ENCODE measurements around the gene ZER1. TPM values are rescaled to one million over a fixed set of nuclear protein-coding genes. Genes with fewer than 3 reads are reported as not detected.

Gene ZER1
- total RNA-seq, 4 donors from 2014 or later: 63.6 to 115 (median 105) TPM

GRCh38 chr9:128818839-128819715 lies 47.4 kb upstream of the ZER1 start:
- Histone ChIP-seq H3K4me3 (peak overlapping the region; percentile 64 to 87 (median 72)), H3K27me3 (no peaks in the 10 kb centered on the region), H3K4me1 (peaks cover 4 to 12% of the 10 kb centered on the region in 2 donors), H3K9me3 (no peaks in the 10 kb centered on the region), H3K36me3 (peaks cover 0 to 26% of the 10 kb centered on the region in 2 donors), H3K27ac (peak overlapping the region; percentile 81 to 96 (median 92))
- in situ Hi-C loops (cut with MboI; ENCODE audit: low sequenced_read_pairs in 4 of 4) (no loop called here), intact Hi-C loops (cut with DNase I; ENCODE audit: low total_unique reads) (loop anchor here (1.0 kb wide), 3 partner anchors 10 to 117 kb away; partner anchors contain the start of genes PKN3, SPOUT1 and TBC1D13)
- no peak for TF ChIP-seq CTCF (IDR thresholded peaks at IDR 0.05 in 4 of 5, conservative IDR thresholded peaks at IDR 0.05 in 1 of 5)
- no peak for TF ChIP-seq POLR2A (IDR thresholded peaks at IDR 0.05)
- DNase-seq (peak in 1 of 2 donors; percentile 57), ATAC-seq (peak; percentile 54 to 66)

GRCh38 chr9:128818099-128818838 lies 46.5 kb upstream of the ZER1 start, which contains the start of gene ENDOG:
TSS of gene ENDOG (plus strand) at chr9:128818500. CDS start at chr9:128818685, 185 bp downstream.
- Histone ChIP-seq H3K27ac (peak within 1 kb of the TSS; percentile 81 to 96 (median 92)), H3K4me1 (peaks cover 4 to 12% of the 10 kb centered on the region in 2 donors), H3K9me3 (no peaks in the 10 kb centered on the region), H3K4me3 (peak within 1 kb of the TSS; percentile 64 to 87 (median 72)), H3K27me3 (no peaks in the 10 kb centered on the region), H3K36me3 (peaks cover 0 to 18% of the 10 kb centered on the region in 2 donors)
- intact Hi-C loops (cut with DNase I; ENCODE audit: low total_unique reads) (loop anchor here (1.0 kb wide), 3 partner anchors 11 to 116 kb away; partner anchors contain the start of genes PKN3, SPOUT1 and TBC1D13), in situ Hi-C loops (cut with MboI; ENCODE audit: low sequenced_read_pairs in 4 of 4) (no loop called here)
- peak; percentile 91 to 92 for ATAC-seq
- peak; percentile 95 to 97 for DNase-seq
- TF ChIP-seq CTCF (IDR thresholded peaks at IDR 0.05 in 4 of 5, conservative IDR thresholded peaks at IDR 0.05 in 1 of 5): peak; percentile 97 to 99 (median 98)
- peak; percentile 87 to 97 for TF ChIP-seq POLR2A (IDR thresholded peaks at IDR 0.05)

- peak in 1 of 2 donors; percentile 36 for DNase-seq
- no peak for TF ChIP-seq POLR2A (IDR thresholded peaks at IDR 0.05)
- H3K4me3 ChIP-seq: no peak overlapping the region
These were observed 39.1 kb upstream of the ZER1 start for GRCh38 chr9:128810873-128811272.

DNA sequence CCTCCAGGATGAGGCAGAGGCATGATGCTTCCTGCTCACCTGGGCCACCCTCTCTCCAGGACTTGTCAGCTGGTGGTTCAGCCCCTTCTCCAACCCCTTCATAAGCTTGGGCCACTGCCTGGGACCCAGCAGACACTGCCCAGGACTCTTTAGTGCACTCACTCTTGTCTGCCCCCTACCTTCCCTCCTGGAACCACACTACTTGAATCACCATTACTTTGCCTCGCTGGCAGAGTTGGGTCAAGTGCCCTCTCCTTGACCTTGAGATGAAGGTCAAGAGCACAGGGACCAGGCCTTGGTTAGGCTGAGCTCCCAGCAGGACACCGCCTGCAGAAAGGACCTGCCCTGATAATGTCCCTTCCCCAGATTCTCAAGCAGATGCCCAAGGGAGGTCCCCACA lies 38.1 kb upstream of the ZER1 start:
- DNase-seq: no peak
- ATAC-seq: no peak
- Histone ChIP-seq H3K36me3 (peaks cover 0 to 38% of the 10 kb centered on the region in 2 donors), H3K27ac (no peak overlapping the region), H3K4me1 (peaks cover 0 to 4% of the 10 kb centered on the region in 2 donors), H3K9me3 (no peaks in the 10 kb centered on the region), H3K4me3 (no peak overlapping the region), H3K27me3 (no peaks in the 10 kb centered on the region)
- intact Hi-C loops (cut with DNase I; ENCODE audit: low total_unique reads): no loop called here
- TF ChIP-seq CTCF (IDR thresholded peaks at IDR 0.05 in 4 of 5, conservative IDR thresholded peaks at IDR 0.05 in 1 of 5) (no peak), POLR2A (IDR thresholded peaks at IDR 0.05) (no peak)
- in situ Hi-C loops (cut with MboI; ENCODE audit: low sequenced_read_pairs in 4 of 4): no loop called here

More at GRCh38 chr9:128810873-128811272, 39.1 kb upstream of the ZER1 start:
- ATAC-seq: peak; percentile 61 to 72
- peaks cover 0 to 4% of the 10 kb centered on the region in 2 donors for H3K4me1 ChIP-seq
- no peak overlapping the region for H3K27ac ChIP-seq
- intact Hi-C loops (cut with DNase I; ENCODE audit: low total_unique reads) (no loop called here), in situ Hi-C loops (cut with MboI; ENCODE audit: low sequenced_read_pairs in 4 of 4) (no loop called here)
- H3K36me3 ChIP-seq: peaks cover 0 to 27% of the 10 kb centered on the region in 2 donors
- no peaks in the 10 kb centered on the region for H3K27me3 ChIP-seq
- H3K9me3 ChIP-seq: no peaks in the 10 kb centered on the region

Measured in gastrocnemius medialis (tissue), 4 donors.